Thoracic aorta (tissue), 2 donors: Measurements from ENCODE around the gene RTTN. TPM values are rescaled to one million over a fixed set of nuclear protein-coding genes. Genes with fewer than 3 reads are reported as not detected.

Source experiments
- ATAC-seq: fragments of 150-250 bp; one replicate; pipeline ENCODE4 v1.8.0; 2017; ENCODE audit warnings: low read depth; ENCODE audit not compliant: insufficient number of reproducible peaks, low FRiP score
- DNase-seq: peaks from one replicate; pipeline ENCODE4 v3.0.0-alpha.2; 2020; ENCODE audit warnings: low spot score
- H3K27ac ChIP-seq, 2 donors: fragments of 200-600 bp; sonication (generic); 1 replicate in 1 of 2; 2 replicates in 1 of 2; pipeline ENCODE4 v1.5.1; 2016; ENCODE audit warnings: mild to moderate bottlenecking in 2 of 2, moderate library complexity in 2 of 2
- H3K27me3 ChIP-seq: fragments of 200-600 bp; sonication (generic); replicated peaks from 2 replicates; pipeline ENCODE4 v1.6.0; 2016; ENCODE audit warnings: mild to moderate bottlenecking; ENCODE audit not compliant: insufficient read depth
- H3K36me3 ChIP-seq: fragments of 200-600 bp; sonication (generic); one replicate; pipeline ENCODE4 v1.5.1; 2016
- H3K4me1 ChIP-seq, 2 donors: fragments of 200-600 bp; sonication (generic); 1 replicate in 1 of 2; 2 replicates in 1 of 2; pipeline versions ENCODE4 v1.5.1 to v1.6.0; 2016; ENCODE audit warnings: low read depth in 2 of 2, mild to moderate bottlenecking in 1 of 2; ENCODE audit not compliant: control insufficient read depth in 1 of 2
- H3K4me3 ChIP-seq: fragments of 200-600 bp; sonication (generic); 2 replicates; pipeline ENCODE4 v1.5.1; 2016; ENCODE audit warnings: mild to moderate bottlenecking
- H3K9me3 ChIP-seq: fragments of 200-600 bp; sonication (generic); 2 replicates; pipeline ENCODE4 v1.5.1; 2016
- total RNA-seq, 2 donors: library from RNA; depleted of rRNA; stranded (reverse); fragments of >200 nt; gene quantifications; one replicate each; pipeline versions ENCODE4 v1.1.0 to v1.2.3, GENCODE V29; 2016
- TF ChIP-seq, protein P1 (sequence below): fragments of 200-600 bp; sonication (generic); IDR thresholded peaks from one replicate; pipeline ENCODE4 v1.5.1; 2019; ENCODE audit warnings: antibody characterized with exemption

Gene RTTN
- total RNA-seq, 2 donors from 2014 or later, result 13.1 to 20.7 TPM

DNA sequence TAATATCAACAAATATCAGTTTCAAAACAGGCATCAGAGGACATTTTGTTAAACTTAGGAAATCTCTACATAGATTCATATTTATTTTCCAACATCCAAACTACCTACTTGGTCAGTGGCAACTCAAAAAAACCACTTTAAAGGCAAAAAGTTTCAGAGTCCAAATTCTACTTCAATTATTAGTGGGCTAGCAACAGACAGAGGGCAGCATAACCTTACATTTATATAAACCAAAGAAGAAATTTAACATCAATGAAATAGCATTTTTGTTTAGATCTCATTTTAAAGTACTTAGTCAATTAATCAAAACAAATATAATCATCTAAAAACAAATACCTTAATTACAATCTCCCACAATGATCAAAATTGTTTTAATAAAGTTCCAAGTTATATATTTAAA is 33.3 kb downstream of the RTTN start:
- no peaks in the 10 kb centered on the region for H3K9me3 ChIP-seq
- no peaks in the 10 kb centered on the region for H3K4me1 ChIP-seq
- no peaks in the 10 kb centered on the region for H3K27me3 ChIP-seq
- no peak overlapping the region for H3K27ac ChIP-seq
- H3K36me3 ChIP-seq, result no peaks in the 10 kb centered on the region
- H3K4me3 ChIP-seq, result no peak overlapping the region
- DNase-seq (no peak), ATAC-seq (no peak)
- TF ChIP-seq, protein P1, sequence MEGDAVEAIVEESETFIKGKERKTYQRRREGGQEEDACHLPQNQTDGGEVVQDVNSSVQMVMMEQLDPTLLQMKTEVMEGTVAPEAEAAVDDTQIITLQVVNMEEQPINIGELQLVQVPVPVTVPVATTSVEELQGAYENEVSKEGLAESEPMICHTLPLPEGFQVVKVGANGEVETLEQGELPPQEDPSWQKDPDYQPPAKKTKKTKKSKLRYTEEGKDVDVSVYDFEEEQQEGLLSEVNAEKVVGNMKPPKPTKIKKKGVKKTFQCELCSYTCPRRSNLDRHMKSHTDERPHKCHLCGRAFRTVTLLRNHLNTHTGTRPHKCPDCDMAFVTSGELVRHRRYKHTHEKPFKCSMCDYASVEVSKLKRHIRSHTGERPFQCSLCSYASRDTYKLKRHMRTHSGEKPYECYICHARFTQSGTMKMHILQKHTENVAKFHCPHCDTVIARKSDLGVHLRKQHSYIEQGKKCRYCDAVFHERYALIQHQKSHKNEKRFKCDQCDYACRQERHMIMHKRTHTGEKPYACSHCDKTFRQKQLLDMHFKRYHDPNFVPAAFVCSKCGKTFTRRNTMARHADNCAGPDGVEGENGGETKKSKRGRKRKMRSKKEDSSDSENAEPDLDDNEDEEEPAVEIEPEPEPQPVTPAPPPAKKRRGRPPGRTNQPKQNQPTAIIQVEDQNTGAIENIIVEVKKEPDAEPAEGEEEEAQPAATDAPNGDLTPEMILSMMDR, result no peak

DNA sequence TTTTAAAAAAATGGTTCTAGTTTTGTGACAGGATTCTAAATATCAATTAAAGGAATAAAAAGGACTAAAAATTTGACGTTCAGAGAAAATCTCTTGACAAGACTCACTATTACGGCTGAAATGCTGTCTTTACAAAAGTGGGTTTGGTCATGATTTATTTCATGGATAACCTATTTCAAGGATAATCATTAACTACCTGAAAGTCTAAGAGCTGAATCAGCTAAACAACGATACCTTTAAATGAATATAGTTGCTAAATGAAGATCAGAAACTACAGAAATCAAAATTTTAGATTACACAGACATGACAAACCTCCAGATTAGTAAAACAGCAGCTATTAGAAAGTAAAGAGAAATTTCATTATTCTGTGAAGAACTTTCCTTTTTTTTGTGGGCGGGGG is 35.7 kb downstream of the RTTN start:
- Histone ChIP-seq H3K9me3 (no peaks in the 10 kb centered on the region), H3K4me1 (peaks cover 0 to 12% of the 10 kb centered on the region in 2 donors), H3K4me3 (no peak overlapping the region), H3K36me3 (no peaks in the 10 kb centered on the region), H3K27me3 (no peaks in the 10 kb centered on the region), H3K27ac (no peak overlapping the region)
- TF ChIP-seq, protein P1, result no peak
- ATAC-seq (no peak), DNase-seq (no peak)

DNA sequence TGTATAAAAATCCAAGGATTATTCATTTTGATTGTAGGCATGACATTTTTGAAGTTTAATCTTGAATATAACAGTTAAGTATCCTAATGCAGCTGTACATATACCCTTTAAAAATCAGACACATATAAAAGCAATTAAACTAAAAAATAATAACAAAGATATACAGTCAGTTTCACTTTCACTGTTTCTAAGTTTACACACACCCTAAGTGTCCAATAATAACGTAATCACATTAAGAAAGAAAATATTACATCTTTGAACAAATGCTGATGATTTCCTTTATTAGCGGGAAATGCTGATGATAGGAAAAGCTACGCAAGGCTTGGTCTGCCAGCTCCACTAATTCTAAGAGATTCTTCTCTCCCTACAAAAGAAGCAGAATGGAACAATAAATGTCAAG is 38.8 kb downstream of the RTTN start:
- ATAC-seq, result no peak
- Histone ChIP-seq H3K4me3 (no peak overlapping the region), H3K36me3 (no peaks in the 10 kb centered on the region)

DNA sequence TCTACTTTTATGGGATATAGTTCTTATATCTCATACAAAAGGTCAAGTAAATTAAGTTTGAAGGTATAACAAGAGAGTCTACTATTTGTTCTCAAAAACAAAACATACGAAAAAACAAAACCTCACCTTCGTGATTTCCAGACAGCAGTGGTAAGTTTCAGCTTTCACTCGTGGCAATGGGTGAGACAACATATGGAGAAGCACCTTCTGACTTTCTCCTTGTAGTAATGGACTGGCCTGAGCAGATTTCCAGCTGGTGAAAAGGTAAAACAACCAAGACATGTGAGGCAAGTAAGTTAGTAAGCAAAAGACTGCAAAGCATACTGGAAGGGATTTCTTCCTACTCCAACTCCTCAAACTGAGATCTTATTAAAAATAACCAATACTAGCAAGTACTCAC is 39.6 kb downstream of the RTTN start:
- Histone ChIP-seq H3K9me3 (no peaks in the 10 kb centered on the region), H3K27ac (no peak overlapping the region), H3K4me1 (peaks cover 0 to 12% of the 10 kb centered on the region in 2 donors), H3K27me3 (no peaks in the 10 kb centered on the region), H3K4me3 (no peak overlapping the region), H3K36me3 (no peaks in the 10 kb centered on the region)
- ATAC-seq (no peak), DNase-seq (no peak)
- TF ChIP-seq, protein P1, result no peak

More for the DNA sequence above, 38.8 kb downstream of the RTTN start:
- H3K27me3 ChIP-seq, result no peaks in the 10 kb centered on the region
- no peak overlapping the region for H3K27ac ChIP-seq
- peaks cover 0 to 12% of the 10 kb centered on the region in 2 donors for H3K4me1 ChIP-seq
- TF ChIP-seq, protein P1, result no peak
- no peaks in the 10 kb centered on the region for H3K9me3 ChIP-seq
- DNase-seq, result no peak

DNA sequence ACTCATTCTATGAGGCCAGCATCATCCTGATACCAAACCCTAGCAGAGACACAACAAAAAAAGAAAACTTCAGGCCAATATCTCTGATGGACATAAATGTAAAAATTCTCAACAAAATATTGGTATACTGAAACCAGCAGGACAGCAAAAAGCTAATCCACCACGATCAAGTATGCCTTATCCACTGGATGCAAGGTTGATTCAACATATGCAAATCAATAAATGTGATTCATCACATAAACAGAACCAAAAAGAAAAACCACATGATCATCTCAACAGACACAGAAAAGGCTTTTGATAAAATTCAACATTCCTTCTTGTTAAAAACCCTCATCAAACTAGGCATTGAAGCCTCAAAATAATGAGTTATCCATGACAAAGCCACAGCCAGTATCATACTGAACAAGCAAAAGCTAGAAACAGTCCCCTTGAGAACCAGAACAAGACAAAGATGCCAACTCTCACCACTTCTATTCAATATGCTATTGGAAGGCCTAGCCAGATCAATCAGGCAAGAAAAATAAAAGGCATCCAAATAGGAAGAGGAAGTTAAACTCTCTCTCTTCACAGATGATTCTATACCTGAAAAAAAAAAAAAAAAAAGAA is 45.3 kb downstream of the RTTN start:
- DNase-seq (no peak), ATAC-seq (no peak)
- no peaks in the 10 kb centered on the region for H3K27me3 ChIP-seq
- H3K9me3 ChIP-seq, result no peaks in the 10 kb centered on the region
- H3K27ac ChIP-seq, result no peak overlapping the region
- no peak overlapping the region for H3K4me3 ChIP-seq
- TF ChIP-seq, protein P1, result no peak
- no peaks in the 10 kb centered on the region for H3K36me3 ChIP-seq
- no peaks in the 10 kb centered on the region for H3K4me1 ChIP-seq
